ENCODE measurements around the gene NPAS1.
"Not testable (repeated sequence)": the region's sequence is repeated elsewhere in the genome, so short reads cannot be mapped to it uniquely, and the experiment has no call there.

The NPAS1 gene

DNA sequence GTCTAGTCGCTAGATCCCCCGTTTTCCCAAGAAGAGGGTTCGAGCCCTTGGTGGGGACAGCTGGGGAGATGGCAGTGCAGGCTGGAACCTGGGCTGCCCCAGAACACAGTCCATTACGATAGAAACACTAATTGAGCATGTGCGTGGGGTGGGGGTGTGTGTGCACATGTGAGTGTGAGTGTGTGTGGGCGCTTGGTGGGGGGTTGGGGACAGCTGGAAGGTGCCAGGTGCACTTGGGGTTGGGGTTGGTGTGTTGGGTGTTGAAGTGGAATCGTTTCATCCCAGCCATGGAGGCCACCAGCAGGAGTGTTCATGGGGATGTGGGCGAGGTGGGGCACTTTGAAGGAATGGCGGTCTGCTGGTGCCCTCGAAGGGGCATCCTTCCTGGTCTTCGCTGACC lies 18.1 kb upstream of the NPAS1 start:
- no peak overlapping the region for H3K27ac Mint-ChIP-seq
- no peak overlapping the region for H3K4me3 Mint-ChIP-seq
- no peaks in the 10 kb centered on the region for H3K4me1 Mint-ChIP-seq (ENCODE audit: low read depth)

DNA sequence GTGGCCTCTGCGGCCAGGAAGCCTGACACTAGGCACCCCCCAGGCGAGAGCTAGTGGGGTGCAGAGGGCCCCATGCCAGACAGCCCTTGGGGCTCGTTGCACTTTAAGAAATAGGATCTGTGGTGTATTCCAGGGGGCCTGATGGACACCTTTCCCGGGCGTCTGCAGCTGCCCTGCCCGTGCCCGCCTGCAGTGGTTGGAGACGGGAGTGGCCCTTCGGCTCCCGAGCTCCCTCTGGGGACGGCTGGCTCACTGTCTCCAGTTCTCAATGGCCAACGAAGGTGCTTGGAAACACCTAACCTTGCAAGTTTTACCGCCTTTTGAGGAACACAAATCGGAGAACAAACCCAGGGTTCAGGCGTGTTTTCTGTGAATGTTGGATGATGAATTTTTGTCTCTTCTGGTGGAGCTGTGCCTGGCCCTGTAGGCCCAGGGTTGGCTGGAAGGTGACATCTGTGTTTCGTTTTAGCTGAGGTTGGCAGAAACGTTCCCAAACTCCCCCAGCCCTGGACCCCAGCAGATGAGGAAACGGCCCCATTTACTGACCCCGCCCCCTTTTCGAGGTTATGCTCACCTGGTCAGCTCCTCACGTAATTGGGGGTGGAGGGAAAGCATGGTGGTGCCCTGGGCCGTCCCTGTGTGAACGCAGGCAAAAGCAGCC lies 17.4 kb upstream of the NPAS1 start:
- Mint-ChIP-seq H3K4me3 (no peak overlapping the region), H3K9me3 (no peaks in the 10 kb centered on the region), H3K4me1 (ENCODE audit: low read depth) (no peaks in the 10 kb centered on the region), H3K36me3 (ENCODE audit: low read depth) (peaks cover 15% of the 10 kb centered on the region), H3K27ac (no peak overlapping the region), H3K27me3 (peaks cover 20% of the 10 kb centered on the region)

More for the DNA sequence above, 18.1 kb upstream of the NPAS1 start:
- Mint-ChIP-seq H3K36me3 (ENCODE audit: low read depth) (peaks cover 15% of the 10 kb centered on the region), H3K27me3 (peaks cover 17% of the 10 kb centered on the region), H3K9me3 (no peaks in the 10 kb centered on the region)

DNA sequence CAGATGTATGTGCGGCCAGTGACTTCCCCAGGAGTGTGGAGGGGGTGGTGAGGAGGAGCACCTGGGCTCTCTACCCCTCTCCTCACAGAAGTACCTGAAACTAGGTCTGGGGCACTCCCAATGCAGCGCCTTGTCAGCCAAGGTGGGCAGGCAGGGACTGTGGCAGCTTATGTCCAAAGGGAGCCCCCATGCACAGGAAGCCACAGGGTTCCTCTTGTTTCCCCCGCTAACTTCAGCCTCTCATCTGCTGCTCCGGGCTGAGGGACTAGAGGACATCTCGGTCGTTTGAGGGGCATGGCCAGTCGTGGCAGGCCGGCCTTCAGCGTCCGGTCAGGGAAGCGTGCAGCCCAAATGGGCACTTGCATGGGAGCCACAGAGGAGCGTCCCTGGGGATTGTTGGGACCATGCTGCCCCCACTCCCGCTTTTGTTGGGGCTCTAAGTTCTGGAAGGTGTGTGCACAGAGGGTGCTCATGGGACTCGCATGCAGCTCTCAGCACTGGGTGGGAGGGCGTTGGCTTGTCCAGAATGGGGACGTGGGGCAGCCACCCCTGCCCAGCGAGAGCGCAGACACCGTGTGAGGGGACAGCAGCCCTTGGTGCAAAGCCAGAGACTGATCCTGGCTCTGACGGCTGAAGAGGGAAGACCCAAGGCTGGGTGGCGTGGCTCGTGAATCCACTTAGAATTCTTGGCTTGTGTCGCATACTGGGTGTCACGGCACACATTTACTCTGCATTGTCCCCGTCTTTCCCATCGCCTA lies 16.6 kb upstream of the NPAS1 start:
- Mint-ChIP-seq H3K27ac (no peak overlapping the region), H3K4me1 (ENCODE audit: low read depth) (no peaks in the 10 kb centered on the region), H3K27me3 (peaks cover 20% of the 10 kb centered on the region), H3K4me3 (no peak overlapping the region), H3K36me3 (ENCODE audit: low read depth) (peaks cover 15% of the 10 kb centered on the region), H3K9me3 (no peaks in the 10 kb centered on the region)

DNA sequence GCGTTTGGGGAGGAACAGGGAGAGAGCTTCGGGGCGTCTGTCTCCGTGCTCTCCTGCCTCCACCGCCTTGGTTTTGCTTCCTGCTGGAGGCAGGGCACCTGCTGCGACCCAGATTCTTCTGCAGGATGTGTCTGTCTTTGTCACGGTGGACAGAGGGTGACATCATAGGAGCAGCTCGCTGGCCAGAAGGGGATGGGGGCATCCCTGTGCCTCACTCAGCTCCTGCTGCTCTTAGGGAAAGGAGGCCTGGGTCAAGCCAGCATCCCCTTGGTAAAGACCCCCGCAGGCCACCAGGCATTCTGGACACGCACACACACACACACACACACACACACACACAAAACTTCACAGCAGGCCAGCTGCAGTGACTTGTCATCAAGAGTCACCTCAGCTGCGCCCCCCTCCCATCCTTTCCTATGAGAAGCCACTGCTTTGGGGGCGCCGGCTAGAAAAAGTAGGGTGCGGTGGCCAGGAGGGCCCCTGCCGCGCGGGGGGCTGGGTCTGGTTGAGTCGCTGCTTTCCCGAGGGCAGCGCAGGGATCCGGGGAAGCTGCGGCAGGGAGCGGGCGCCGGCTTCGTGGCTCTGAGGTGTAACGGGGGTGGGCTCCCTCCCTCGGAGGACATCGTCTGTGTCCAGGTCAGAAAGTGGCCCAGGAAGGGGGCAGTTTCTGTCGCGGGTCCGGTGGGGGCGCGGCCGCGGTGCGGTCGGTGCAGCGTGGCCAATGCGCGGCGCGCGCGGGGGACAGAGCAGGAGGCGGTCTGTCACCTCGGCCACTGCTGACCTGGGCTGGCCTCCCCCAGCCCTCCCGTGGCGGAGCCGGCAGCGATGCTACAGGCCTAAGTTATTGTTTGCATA lies 15.8 kb upstream of the NPAS1 start:
- Mint-ChIP-seq H3K4me3 (no peak overlapping the region), H3K9me3 (no peaks in the 10 kb centered on the region), H3K27ac (no peak overlapping the region)

DNA sequence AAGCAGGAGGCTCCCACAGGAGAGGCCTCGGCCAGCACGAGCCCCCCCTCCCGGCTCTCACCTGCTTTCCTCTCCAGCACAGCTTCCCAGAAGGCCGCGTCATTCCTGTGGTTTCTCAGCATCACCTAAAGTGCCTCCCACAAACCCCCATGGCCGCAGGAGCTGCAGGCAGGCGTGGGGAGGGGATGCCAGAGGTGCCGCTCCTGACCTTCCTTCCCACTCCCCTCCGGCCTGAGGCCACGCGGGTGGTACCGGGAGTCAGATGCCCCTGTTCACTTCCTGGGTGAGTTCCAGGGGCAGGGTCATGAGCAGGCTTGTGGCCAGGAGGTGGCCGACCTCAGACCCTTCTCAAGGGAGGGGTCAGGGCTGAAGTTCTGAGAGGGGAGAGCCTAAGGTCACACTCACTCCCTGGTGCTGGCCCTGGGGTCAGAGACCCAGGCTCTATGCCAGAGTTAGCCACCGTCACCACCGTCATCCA lies 14.4 kb upstream of the NPAS1 start:
- no peak overlapping the region for H3K4me3 Mint-ChIP-seq
- no peak overlapping the region for H3K27ac Mint-ChIP-seq
- peaks cover 8% of the 10 kb centered on the region for H3K36me3 Mint-ChIP-seq (ENCODE audit: low read depth)
- no peaks in the 10 kb centered on the region for H3K4me1 Mint-ChIP-seq (ENCODE audit: low read depth)
- H3K27me3 Mint-ChIP-seq = peaks cover 25% of the 10 kb centered on the region
- H3K9me3 Mint-ChIP-seq = no peaks in the 10 kb centered on the region

More for the DNA sequence above, 15.8 kb upstream of the NPAS1 start:
- Mint-ChIP-seq H3K4me1 (ENCODE audit: low read depth) (no peaks in the 10 kb centered on the region), H3K27me3 (peaks cover 25% of the 10 kb centered on the region), H3K36me3 (ENCODE audit: low read depth) (peaks cover 15% of the 10 kb centered on the region)

DNA sequence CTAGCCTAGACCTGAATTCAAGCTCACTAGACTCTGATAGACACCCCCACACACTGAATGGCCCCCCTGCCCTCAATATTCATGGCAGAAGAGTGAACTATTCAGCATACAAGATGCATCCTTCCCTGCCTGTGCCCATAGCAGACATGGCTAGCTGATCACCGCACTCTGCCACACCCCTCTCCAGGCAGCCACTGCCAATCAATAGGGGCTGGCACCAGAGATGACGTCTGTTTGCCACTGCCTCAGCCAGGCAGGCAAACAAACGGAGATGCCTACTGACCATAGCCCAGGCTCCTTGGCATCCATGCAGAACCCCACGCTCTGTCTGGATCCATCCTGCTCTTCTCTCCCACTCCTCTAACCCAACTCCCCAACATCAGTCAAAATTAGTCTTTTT lies 13.8 kb upstream of the NPAS1 start:
- Mint-ChIP-seq H3K9me3 (no peaks in the 10 kb centered on the region), H3K4me3 (no peak overlapping the region), H3K4me1 (ENCODE audit: low read depth) (no peaks in the 10 kb centered on the region), H3K27me3 (peaks cover 25% of the 10 kb centered on the region), H3K36me3 (ENCODE audit: low read depth) (peaks cover 5% of the 10 kb centered on the region), H3K27ac (no peak overlapping the region)

DNA sequence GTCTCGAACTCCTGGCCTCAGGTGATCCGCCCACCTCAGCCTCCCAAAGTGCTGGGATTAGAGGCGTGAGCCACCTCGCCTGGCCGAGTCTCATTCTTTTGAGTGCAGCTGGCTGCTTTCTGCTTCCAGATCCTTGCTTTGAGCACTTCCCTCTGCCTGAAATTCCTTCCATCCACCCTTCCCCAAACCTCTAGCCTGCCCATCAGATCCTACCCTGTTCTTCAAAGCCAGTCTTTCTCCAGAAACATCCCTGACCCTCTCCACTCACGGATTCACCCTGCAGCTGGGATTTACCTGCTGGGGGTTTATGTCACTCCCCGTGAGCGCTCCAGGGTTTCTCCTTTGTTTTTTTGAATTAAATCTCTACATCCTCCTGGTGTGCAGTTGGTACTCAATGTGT lies 13.1 kb upstream of the NPAS1 start:
- no peaks in the 10 kb centered on the region for H3K4me1 Mint-ChIP-seq (ENCODE audit: low read depth)

DNA sequence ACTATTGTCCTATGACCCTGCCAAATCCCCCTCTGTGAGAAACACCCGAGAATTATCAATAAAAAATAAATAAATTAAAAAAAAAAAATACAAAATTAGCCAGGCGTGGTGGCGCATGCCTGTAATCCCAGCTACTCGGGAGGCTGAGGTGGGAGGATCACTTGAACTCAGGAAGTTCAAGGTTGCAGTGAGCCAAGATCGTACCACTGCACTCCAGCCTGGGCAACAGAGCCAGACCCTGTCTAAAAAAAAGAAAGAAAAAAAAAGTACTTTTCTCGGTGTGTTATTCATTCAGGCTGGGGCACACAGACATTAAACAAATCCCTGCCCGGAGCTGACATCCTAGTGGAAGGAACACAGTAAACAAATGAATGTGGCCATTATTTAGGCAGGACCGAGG lies 9.1 kb upstream of the NPAS1 start:
- H3K9me3 Mint-ChIP-seq; H3K36me3 Mint-ChIP-seq (ENCODE audit: low read depth); H3K27ac Mint-ChIP-seq; H3K4me1 Mint-ChIP-seq (ENCODE audit: low read depth); H3K4me3 Mint-ChIP-seq: not testable (repeated sequence)
- peaks cover 21% of the 10 kb centered on the region for H3K27me3 Mint-ChIP-seq

More for the DNA sequence above, 13.1 kb upstream of the NPAS1 start:
- no peaks in the 10 kb centered on the region for H3K9me3 Mint-ChIP-seq
- H3K4me3 Mint-ChIP-seq = no peak overlapping the region
- peaks cover 25% of the 10 kb centered on the region for H3K27me3 Mint-ChIP-seq
- no peak overlapping the region for H3K27ac Mint-ChIP-seq
- no peaks in the 10 kb centered on the region for H3K36me3 Mint-ChIP-seq (ENCODE audit: low read depth)

DNA sequence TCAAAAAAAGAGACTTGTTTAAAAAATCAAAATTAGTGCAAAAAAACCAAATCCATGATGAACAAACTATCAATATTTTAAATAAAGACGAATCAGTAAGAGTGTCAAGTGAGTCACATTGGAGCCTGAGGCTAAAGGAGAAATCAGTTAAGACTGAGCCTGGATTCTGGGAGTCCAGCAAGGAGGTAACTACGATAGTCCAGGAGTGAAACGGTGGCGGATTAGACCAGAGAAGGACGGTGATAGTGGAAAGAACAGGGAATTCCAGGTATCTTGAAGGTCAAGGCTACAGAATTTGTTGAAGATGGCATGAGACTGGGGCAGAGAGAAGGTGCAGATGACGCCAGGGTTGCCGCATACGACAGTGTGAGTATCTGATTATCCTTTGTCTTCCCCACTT lies 7.0 kb upstream of the NPAS1 start:
- no peaks in the 10 kb centered on the region for H3K36me3 Mint-ChIP-seq (ENCODE audit: low read depth)
- H3K4me3 Mint-ChIP-seq = no peak overlapping the region
- no peaks in the 10 kb centered on the region for H3K9me3 Mint-ChIP-seq
- peaks cover 14% of the 10 kb centered on the region for H3K27me3 Mint-ChIP-seq
- peaks cover 7% of the 10 kb centered on the region for H3K4me1 Mint-ChIP-seq (ENCODE audit: low read depth)
- H3K27ac Mint-ChIP-seq = no peak overlapping the region

DNA sequence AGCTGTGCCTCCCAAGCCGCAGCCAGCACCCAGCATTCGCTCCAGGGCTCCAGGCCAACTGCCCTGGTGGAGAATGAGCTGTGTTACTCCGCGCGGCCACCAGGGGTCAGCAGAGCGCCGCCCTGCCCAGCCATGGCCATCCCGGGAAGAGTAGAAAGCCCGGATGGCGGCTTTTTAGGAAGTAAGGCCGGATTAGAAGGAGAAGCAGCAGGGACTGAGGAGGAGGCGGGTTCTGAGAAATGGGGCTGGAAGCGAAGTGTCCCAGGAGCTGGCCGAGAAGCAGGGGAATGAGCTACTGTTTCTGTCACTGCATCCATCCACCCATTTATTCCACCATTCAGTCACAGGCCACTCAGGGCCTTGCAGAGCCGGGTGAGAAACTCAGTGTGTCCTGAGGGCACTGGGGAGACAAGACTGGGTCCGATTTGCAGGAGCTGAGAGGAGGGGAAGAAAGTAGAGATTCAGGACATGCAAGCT lies 6.6 kb upstream of the NPAS1 start:
- Mint-ChIP-seq H3K27ac (no peak overlapping the region), H3K36me3 (ENCODE audit: low read depth) (no peaks in the 10 kb centered on the region), H3K4me3 (no peak overlapping the region), H3K4me1 (ENCODE audit: low read depth) (peaks cover 7% of the 10 kb centered on the region), H3K27me3 (peaks cover 14% of the 10 kb centered on the region), H3K9me3 (no peaks in the 10 kb centered on the region)

DNA sequence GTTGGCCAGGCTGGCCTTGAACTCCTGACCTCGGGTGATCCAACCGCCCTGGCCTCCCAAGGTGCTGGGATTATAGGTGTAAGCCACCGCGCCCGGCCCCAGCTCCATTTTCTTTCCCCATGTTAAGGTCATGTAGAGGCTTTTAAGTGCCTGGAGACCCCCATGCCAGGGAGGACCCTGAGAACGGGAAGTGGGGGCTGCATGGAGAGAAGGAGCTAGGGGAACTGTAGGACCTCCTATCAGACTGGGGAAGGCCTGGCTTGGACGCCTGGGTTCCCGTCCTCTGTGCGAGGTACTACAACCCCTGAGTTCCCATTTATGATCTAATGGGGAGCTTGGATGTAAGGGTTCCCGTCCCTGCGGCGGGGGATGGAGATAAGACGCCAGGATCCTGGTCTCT lies 714 bp upstream of the NPAS1 start:
- peaks cover 7% of the 10 kb centered on the region for H3K4me1 Mint-ChIP-seq (ENCODE audit: low read depth)
- no peak overlapping the region for H3K27ac Mint-ChIP-seq
- peaks cover 37% of the 10 kb centered on the region for H3K27me3 Mint-ChIP-seq
- H3K4me3 Mint-ChIP-seq = no peak overlapping the region
- H3K9me3 Mint-ChIP-seq = no peaks in the 10 kb centered on the region
- H3K36me3 Mint-ChIP-seq (ENCODE audit: low read depth) = no peaks in the 10 kb centered on the region

DNA sequence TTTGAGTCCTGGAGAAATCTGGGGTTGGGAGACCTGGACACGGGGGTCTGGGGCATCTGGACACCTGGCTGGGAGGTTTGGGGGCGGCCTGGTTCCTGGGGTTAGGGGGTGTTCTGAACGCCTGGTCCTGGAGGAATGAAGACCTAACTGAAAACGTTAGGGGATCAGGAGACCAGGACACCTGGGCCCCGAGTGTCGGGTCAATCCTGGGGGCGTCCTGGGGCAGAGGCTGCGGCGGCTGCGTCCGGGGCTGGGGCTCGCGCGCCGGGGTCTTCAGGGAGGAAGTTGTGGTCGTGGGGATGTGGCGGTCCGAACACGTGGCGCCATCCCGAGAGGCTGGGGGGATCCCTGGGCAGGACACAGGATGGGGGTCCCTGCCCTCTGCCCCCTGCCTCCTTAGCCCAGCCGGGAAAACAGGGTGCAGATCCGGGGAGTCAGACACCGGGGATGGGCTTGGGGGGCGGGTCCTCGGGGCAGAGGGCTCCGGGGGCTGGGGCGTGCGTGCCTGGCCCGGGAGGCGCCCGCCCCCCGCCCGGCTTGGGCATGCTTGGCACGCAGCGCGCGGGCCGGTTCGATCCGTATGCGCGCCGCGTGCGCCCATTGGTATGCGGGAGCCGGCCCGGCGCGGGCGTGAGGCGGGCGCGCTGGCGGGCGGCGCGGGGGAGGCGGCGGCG lies 632 bp downstream of the NPAS1 start:
- H3K27me3 Mint-ChIP-seq = peaks cover 45% of the 10 kb centered on the region
- H3K27ac Mint-ChIP-seq = no peak overlapping the region
- no peaks in the 10 kb centered on the region for H3K9me3 Mint-ChIP-seq
- peaks cover 7% of the 10 kb centered on the region for H3K4me1 Mint-ChIP-seq (ENCODE audit: low read depth)
- no peak overlapping the region for H3K4me3 Mint-ChIP-seq
- H3K36me3 Mint-ChIP-seq (ENCODE audit: low read depth) = no peaks in the 10 kb centered on the region

DNA sequence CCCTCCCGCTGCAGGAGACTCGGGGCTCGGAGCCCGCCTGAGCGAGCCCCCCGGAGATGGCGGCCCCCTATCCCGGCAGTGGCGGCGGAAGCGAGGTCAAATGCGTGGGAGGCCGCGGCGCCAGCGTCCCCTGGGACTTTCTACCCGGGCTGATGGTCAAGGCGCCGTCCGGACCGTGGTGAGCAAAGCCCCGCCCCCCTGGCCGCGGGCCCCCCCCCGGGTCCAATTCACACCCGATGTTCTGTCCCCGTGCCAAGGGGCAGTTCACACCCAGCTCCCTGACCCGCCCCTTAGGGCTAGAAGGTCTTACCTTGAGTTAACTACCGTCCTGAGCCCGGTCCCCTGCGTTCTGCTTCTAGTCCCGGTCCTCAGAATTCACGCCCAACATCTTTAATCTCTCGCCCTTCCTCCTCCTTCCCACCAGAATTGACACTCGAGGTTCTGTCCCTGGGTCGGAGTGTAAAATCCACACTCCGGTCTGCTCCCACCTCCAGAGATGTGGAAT lies 1.4 kb downstream of the NPAS1 start:
- no peaks in the 10 kb centered on the region for H3K36me3 Mint-ChIP-seq (ENCODE audit: low read depth)
- no peaks in the 10 kb centered on the region for H3K9me3 Mint-ChIP-seq
- H3K27ac Mint-ChIP-seq = no peak overlapping the region
- H3K4me3 Mint-ChIP-seq = peak overlapping the region; percentile 63
- H3K4me1 Mint-ChIP-seq (ENCODE audit: low read depth) = peaks cover 7% of the 10 kb centered on the region
- peaks cover 50% of the 10 kb centered on the region for H3K27me3 Mint-ChIP-seq

DNA sequence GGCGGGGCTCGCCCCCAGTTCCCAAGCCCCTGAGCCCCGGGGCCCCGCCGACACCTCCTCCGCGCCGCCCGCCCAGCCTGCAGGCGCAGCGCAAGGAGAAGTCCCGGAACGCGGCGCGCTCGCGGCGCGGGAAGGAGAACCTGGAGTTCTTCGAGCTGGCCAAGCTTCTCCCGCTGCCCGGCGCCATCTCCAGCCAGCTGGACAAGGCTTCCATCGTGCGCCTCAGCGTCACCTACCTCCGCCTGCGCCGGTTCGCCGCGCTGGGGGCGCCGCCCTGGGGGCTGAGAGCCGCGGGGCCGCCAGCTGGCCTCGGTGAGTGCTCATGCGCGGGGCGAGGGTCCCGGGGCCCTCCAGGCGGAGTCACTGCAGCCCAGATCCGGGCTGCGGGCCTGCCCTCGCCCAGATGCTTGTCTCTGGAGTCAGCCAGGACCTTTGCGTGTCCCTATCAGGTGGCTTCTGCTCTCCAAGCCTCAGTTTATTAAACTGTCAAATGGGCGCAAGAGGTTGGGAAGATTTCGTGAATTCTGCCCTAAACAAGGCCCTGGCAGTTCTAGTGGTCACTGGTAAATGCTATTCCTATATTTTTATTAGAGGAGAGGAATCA lies 2.0 kb downstream of the NPAS1 start:
- no peak overlapping the region for H3K27ac Mint-ChIP-seq
- peaks cover 56% of the 10 kb centered on the region for H3K27me3 Mint-ChIP-seq
- H3K9me3 Mint-ChIP-seq = no peaks in the 10 kb centered on the region
- H3K4me3 Mint-ChIP-seq = peak overlapping the region; percentile 63
- no peaks in the 10 kb centered on the region for H3K36me3 Mint-ChIP-seq (ENCODE audit: low read depth)
- peaks cover 7% of the 10 kb centered on the region for H3K4me1 Mint-ChIP-seq (ENCODE audit: low read depth)
